Neural cell (in vitro differentiated cells): ENCODE measurements around the gene MYO18B.

Experiments
- CTCF ChIP-seq: fragments of 450-650 bp; IDR thresholded peaks from 2 replicates; pipeline ENCODE4 v1.5.1; 2014; ENCODE audit warnings: antibody characterized with exemption, mild to moderate bottlenecking, moderate library complexity; ENCODE audit not compliant: poor library complexity, severe bottlenecking
- EZH2 ChIP-seq: fragments of 200-600, 300-800 bp; shearing (Covaris generic), sonication (generic); IDR thresholded peaks from 2 replicates; pipeline ENCODE4 v1.6.1; 2014; ENCODE audit warnings: antibody characterized with exemption, low read length, borderline replicate concordance, mild to moderate bottlenecking; ENCODE audit not compliant: insufficient read depth, poor library complexity, severe bottlenecking
- REST ChIP-seq: IDR thresholded peaks from 2 replicates; pipeline ENCODE4 v1.6.1; 2012; ENCODE audit warnings: borderline replicate concordance
- TAF1 ChIP-seq: IDR thresholded peaks from 2 replicates; pipeline ENCODE4 v1.6.1; 2012; ENCODE audit warnings: low read depth

DNA sequence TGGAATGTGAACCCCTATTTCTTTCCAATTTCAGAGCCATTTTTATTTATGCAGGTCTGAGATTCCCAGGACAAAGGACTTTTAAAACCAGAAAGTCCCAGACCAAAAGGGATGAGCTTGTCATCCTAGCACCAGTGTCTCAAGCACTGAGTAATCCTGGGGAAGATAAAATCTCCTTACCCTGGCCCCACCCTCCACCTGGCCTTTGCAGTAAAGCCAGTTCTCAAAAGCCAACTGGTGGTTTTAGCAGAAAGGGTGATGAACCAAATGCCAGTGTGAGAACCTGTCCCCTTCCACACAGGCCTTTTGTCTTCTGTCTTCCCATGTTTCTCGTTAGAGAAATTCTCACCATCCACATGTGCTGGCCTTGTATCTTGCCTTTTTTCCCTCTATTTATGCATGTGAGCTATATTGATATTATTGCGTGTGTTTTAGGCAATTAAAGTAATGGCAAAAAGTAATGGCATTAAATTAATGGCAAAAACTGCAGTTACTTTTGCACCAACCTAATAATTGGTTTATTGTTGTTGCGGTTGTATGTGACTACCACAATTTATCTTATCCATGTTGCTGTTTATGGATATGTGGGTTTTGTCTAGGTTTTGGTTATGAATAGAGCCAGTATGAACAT, 191.3 kb downstream of the MYO18B start:
- no peak for TF ChIP-seq CTCF
- no peak for TF ChIP-seq EZH2
- TF ChIP-seq TAF1 = no peak
- no peak for TF ChIP-seq REST
